ENCODE results near the gene CHIT1.
"Not testable (repeated sequence)": the region's sequence is repeated elsewhere in the genome, so short reads cannot be mapped to it uniquely, and the experiment has no call there.

Gene CHIT1

GRCh38 chr1:203263496-203263895 lies 34.0 kb upstream of the CHIT1 start:
- H3K79me1 ChIP-seq (ENCODE audit: low read length): peaks cover 2% of the 10 kb centered on the region
- no peak overlapping the region for H3K14ac ChIP-seq (ENCODE audit: low read length)
- H4K12ac ChIP-seq (ENCODE audit: low read depth, low read length): no peak overlapping the region
- H3K4me2 ChIP-seq (ENCODE audit: low read length): no peak overlapping the region
- H2BK120ac ChIP-seq (ENCODE audit: insufficient read depth, low read length, poor library complexity): no peak overlapping the region
- H2AFZ ChIP-seq (ENCODE audit: insufficient read depth, low read length, poor library complexity): no peak overlapping the region
- no peak overlapping the region for H3K23ac ChIP-seq (ENCODE audit: low read length)
- H3K27ac ChIP-seq (ENCODE audit: low read depth, low read length): no peak overlapping the region
- no peak overlapping the region for H2BK12ac ChIP-seq (ENCODE audit: low read length)
- H3K9me3 ChIP-seq (ENCODE audit: insufficient read depth, low read depth, low read length): no peaks in the 10 kb centered on the region
- H3K79me2 ChIP-seq (ENCODE audit: control insufficient read depth, insufficient read depth, low read length, poor library complexity): no peaks in the 10 kb centered on the region
- no peak overlapping the region for H4K8ac ChIP-seq (ENCODE audit: low read depth, low read length)
- H4K91ac ChIP-seq (ENCODE audit: low read depth, low read length): no peak overlapping the region
- H3K27me3 ChIP-seq (ENCODE audit: insufficient read depth, low read length): no peaks in the 10 kb centered on the region
- no peak overlapping the region for H3K4me3 ChIP-seq (ENCODE audit: low read depth, low read length)
- no CpG with 5 or more reads among the region's 10 CpGs for WGBS (ENCODE audit: extremely low coverage, insufficient coverage, insufficient read length)
- no peak overlapping the region for H3K18ac ChIP-seq (ENCODE audit: low read length)
- no peaks in the 10 kb centered on the region for H3K36me3 ChIP-seq (ENCODE audit: control insufficient read depth in 1 of 2, insufficient read depth in 2 of 2, low read length in 2 of 2)
- H3K4me1 ChIP-seq (ENCODE audit: control insufficient read depth in 1 of 2, insufficient read depth in 2 of 2, low read length in 2 of 2): peaks cover 2 to 3% of the 10 kb centered on the region in 2 experiments
- DNase-seq: no peak
- no peak overlapping the region for H2BK5ac ChIP-seq (ENCODE audit: low read depth, low read length, poor library complexity)
- H3K4ac ChIP-seq (ENCODE audit: low read depth, low read length): no peak overlapping the region
- no peak overlapping the region for H2AK5ac ChIP-seq (ENCODE audit: low read length)
- no peak overlapping the region for H3K9ac ChIP-seq (ENCODE audit: low read length)

- H3K9me3 ChIP-seq (ENCODE audit: insufficient read depth, low read depth, low read length); H3K4ac ChIP-seq (ENCODE audit: low read depth, low read length); H3K4me1 ChIP-seq (ENCODE audit: control insufficient read depth in 1 of 2, insufficient read depth in 2 of 2, low read length in 2 of 2); H4K91ac ChIP-seq (ENCODE audit: low read depth, low read length); H3K79me2 ChIP-seq (ENCODE audit: control insufficient read depth, insufficient read depth, low read length, poor library complexity); H3K18ac ChIP-seq (ENCODE audit: low read length); H2AFZ ChIP-seq (ENCODE audit: insufficient read depth, low read length, poor library complexity); H3K27me3 ChIP-seq (ENCODE audit: insufficient read depth, low read length); H3K9ac ChIP-seq (ENCODE audit: low read length); H2BK12ac ChIP-seq (ENCODE audit: low read length); H2AK5ac ChIP-seq (ENCODE audit: low read length); H3K14ac ChIP-seq (ENCODE audit: low read length); H3K4me3 ChIP-seq (ENCODE audit: low read depth, low read length); H3K27ac ChIP-seq (ENCODE audit: low read depth, low read length); H2BK5ac ChIP-seq (ENCODE audit: low read depth, low read length, poor library complexity); H3K23ac ChIP-seq (ENCODE audit: low read length); H3K79me1 ChIP-seq (ENCODE audit: low read length); DNase-seq; H3K36me3 ChIP-seq (ENCODE audit: control insufficient read depth in 1 of 2, insufficient read depth in 2 of 2, low read length in 2 of 2); H4K12ac ChIP-seq (ENCODE audit: low read depth, low read length); H3K4me2 ChIP-seq (ENCODE audit: low read length); H4K8ac ChIP-seq (ENCODE audit: low read depth, low read length); H2BK120ac ChIP-seq (ENCODE audit: insufficient read depth, low read length, poor library complexity): not testable (repeated sequence)
- no CpG with 5 or more reads among the region's 9 CpGs for WGBS (ENCODE audit: extremely low coverage, insufficient coverage, insufficient read length)
Observed at GRCh38 chr1:203256636-203257035, 27.2 kb upstream of the CHIT1 start.

- H2BK12ac ChIP-seq (ENCODE audit: low read length); H3K9ac ChIP-seq (ENCODE audit: low read length); H4K12ac ChIP-seq (ENCODE audit: low read depth, low read length); H3K4me3 ChIP-seq (ENCODE audit: low read depth, low read length); H3K18ac ChIP-seq (ENCODE audit: low read length); H3K79me2 ChIP-seq (ENCODE audit: control insufficient read depth, insufficient read depth, low read length, poor library complexity); H3K14ac ChIP-seq (ENCODE audit: low read length); H3K27me3 ChIP-seq (ENCODE audit: insufficient read depth, low read length); H2AK5ac ChIP-seq (ENCODE audit: low read length); H3K4me2 ChIP-seq (ENCODE audit: low read length); H3K23ac ChIP-seq (ENCODE audit: low read length); H3K4ac ChIP-seq (ENCODE audit: low read depth, low read length); H3K9me3 ChIP-seq (ENCODE audit: insufficient read depth, low read depth, low read length); H2BK120ac ChIP-seq (ENCODE audit: insufficient read depth, low read length, poor library complexity); H2AFZ ChIP-seq (ENCODE audit: insufficient read depth, low read length, poor library complexity); H3K4me1 ChIP-seq (ENCODE audit: control insufficient read depth in 1 of 2, insufficient read depth in 2 of 2, low read length in 2 of 2); H2BK5ac ChIP-seq (ENCODE audit: low read depth, low read length, poor library complexity); H3K36me3 ChIP-seq (ENCODE audit: control insufficient read depth in 1 of 2, insufficient read depth in 2 of 2, low read length in 2 of 2); H4K91ac ChIP-seq (ENCODE audit: low read depth, low read length); DNase-seq; H3K27ac ChIP-seq (ENCODE audit: low read depth, low read length); H4K8ac ChIP-seq (ENCODE audit: low read depth, low read length); H3K79me1 ChIP-seq (ENCODE audit: low read length): not testable (repeated sequence)
Observed at GRCh38 chr1:203254782-203255181, 25.3 kb upstream of the CHIT1 start.

- no peak overlapping the region for H4K12ac ChIP-seq (ENCODE audit: low read depth, low read length)
- no peak overlapping the region for H3K9ac ChIP-seq (ENCODE audit: low read length)
- no peak for DNase-seq
- H3K27me3 ChIP-seq (ENCODE audit: insufficient read depth, low read length): no peaks in the 10 kb centered on the region
- no peak overlapping the region for H2BK12ac ChIP-seq (ENCODE audit: low read length)
- no peak overlapping the region for H2AFZ ChIP-seq (ENCODE audit: insufficient read depth, low read length, poor library complexity)
- H3K36me3 ChIP-seq (ENCODE audit: control insufficient read depth in 1 of 2, insufficient read depth in 2 of 2, low read length in 2 of 2): no peaks in the 10 kb centered on the region
- H3K9me3 ChIP-seq (ENCODE audit: insufficient read depth, low read depth, low read length): peaks cover 5% of the 10 kb centered on the region
- no peak overlapping the region for H3K23ac ChIP-seq (ENCODE audit: low read length)
- H3K4me1 ChIP-seq (ENCODE audit: control insufficient read depth in 1 of 2, insufficient read depth in 2 of 2, low read length in 2 of 2): no peaks in the 10 kb centered on the region
- no peak overlapping the region for H3K14ac ChIP-seq (ENCODE audit: low read length)
- H2AK5ac ChIP-seq (ENCODE audit: low read length): no peak overlapping the region
- no peak overlapping the region for H3K4me2 ChIP-seq (ENCODE audit: low read length)
- H3K27ac ChIP-seq (ENCODE audit: low read depth, low read length): no peak overlapping the region
- no CpG with 5 or more reads among the region's 3 CpGs for WGBS (ENCODE audit: extremely low coverage, insufficient coverage, insufficient read length)
- H3K79me1 ChIP-seq (ENCODE audit: low read length): no peaks in the 10 kb centered on the region
- no peak overlapping the region for H3K4me3 ChIP-seq (ENCODE audit: low read depth, low read length)
- H2BK5ac ChIP-seq (ENCODE audit: low read depth, low read length, poor library complexity): no peak overlapping the region
- H3K79me2 ChIP-seq (ENCODE audit: control insufficient read depth, insufficient read depth, low read length, poor library complexity): no peaks in the 10 kb centered on the region
- no peak overlapping the region for H4K8ac ChIP-seq (ENCODE audit: low read depth, low read length)
- no peak overlapping the region for H3K18ac ChIP-seq (ENCODE audit: low read length)
- no peak overlapping the region for H4K91ac ChIP-seq (ENCODE audit: low read depth, low read length)
- no peak overlapping the region for H2BK120ac ChIP-seq (ENCODE audit: insufficient read depth, low read length, poor library complexity)
- no peak overlapping the region for H3K4ac ChIP-seq (ENCODE audit: low read depth, low read length)
Observed at GRCh38 chr1:203252678-203253077, 23.2 kb upstream of the CHIT1 start.
